Superior temporal gyrus (tissue), 1 donor: ENCODE results near the gene CDH4.

Experiments used
- DNase-seq: peaks from one replicate; pipeline ENCODE4 v3.0.0-alpha.2; 2016; ENCODE audit errors: extremely low spot score

CDH4 gene

GRCh38 chr20:61762886-61763739 lies 511.1 kb downstream of the CDH4 start:
- no peak for DNase-seq

GRCh38 chr20:61763740-61764400 lies 511.8 kb downstream of the CDH4 start:
- DNase-seq, result no peak

- DNase-seq, result no peak
Measured at GRCh38 chr20:61764471-61765025, 512.5 kb downstream of the CDH4 start.

DNA sequence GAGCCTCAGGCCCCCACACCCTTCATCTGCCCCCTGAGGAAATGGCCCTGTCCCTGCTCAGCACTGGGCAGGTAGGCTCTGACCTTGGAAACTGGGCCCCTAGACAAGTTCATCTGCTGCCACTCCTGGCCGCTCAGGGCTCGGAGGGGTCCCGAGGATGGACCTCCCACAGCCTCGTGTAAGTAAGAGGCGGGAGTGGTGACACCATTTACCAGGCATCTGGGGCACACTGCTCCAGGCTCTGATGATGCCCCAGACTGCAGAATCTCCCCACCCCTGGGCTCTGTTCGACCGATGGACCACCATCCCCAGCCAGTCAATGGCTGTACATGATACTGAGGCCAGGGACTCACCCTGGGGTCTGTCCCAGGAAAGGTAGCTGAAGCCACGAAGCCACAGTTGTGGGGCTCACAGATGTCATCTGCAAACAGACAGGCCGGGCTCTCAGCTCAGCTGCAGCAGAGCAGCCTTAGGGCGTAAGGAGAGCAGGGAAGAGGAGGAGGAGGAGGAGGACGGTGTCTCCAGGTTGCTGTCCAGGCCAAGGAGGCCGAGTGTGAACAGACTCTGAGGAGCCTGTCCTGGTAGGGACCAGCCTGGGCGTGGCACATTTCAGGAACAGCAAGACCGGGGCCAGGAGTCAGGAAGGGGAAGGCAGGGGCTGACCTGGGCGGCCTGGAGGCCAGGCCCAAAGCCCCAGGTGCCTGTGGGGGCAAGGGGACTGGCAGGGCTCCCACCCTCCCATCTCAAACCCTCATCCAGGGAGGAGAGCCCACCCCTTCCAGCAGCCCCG lies 513.2 kb downstream of the CDH4 start:
- DNase-seq, result no peak

DNA sequence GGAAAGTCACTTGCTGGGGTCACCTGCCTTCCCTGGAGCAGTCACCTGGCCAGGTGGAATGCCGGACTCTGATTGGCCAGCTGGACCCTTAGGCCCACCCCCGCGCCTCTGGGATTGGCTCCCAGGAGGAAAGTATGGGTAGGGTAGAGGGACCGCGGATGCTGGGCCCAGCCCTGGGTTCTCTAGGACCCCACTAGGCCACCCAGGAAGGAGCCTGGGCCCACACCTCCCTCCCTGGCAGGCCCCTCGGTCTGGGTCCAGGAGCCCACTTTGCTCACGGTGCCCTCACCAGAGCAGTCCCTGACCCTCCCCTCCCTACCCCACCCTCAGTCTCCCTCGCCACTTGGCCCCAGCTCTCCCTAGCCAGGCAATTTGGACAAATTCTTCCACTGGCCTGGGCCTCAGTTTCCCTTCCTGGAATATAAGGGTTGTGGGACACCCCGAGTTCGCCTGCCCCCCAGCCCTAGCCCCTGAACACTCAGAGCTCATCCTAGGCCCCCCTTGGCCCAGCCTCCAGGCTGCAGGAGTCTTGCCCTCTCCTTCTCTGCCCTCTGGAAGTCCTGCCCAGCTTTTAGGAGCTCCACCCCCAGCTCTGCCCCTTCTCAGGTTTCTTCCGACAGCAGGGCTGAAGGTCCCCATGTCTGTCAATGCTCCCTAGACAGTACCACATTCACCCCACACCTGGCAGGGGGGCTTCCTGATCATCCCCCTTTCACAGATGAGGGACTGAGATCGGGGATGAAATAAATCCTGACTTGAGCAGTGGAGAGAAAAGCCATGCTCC lies 514.0 kb downstream of the CDH4 start:
- DNase-seq, result no peak

- no peak for DNase-seq
Measured at GRCh38 chr20:61766921-61767610, 515.0 kb downstream of the CDH4 start.

DNA sequence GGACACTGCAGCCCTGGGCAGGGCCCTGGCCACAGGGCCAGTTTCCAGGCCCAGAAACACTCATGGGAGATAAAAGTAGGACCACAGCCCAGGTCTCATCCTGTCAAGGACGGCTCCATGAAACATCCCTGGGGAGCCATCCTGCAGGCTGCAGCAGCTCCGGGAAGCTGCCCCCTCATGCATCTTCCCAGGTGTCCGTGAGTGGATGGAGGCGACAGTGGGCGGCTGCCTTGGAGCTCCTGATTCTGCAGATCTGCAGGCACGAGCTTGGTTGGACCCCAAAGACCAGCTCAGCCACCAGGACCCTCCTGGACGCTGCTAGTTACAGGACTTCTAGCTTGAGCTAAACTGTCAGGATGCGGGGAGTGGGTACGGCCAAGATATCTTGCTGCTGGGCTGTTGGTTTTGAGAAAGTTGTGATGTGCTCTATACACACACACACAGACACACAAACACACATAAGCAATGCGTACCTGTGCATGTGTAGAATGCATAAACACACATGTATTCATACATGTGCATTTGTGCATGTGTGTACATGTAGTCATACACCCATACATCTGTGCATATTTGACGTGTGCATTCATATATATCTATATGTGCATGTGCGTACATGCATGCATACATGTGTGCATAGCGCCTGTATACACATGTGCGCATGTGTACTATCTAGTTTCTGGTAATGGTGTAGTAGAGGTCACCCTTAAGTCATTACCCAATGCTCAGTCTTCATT lies 515.9 kb downstream of the CDH4 start:
- no peak for DNase-seq

DNA sequence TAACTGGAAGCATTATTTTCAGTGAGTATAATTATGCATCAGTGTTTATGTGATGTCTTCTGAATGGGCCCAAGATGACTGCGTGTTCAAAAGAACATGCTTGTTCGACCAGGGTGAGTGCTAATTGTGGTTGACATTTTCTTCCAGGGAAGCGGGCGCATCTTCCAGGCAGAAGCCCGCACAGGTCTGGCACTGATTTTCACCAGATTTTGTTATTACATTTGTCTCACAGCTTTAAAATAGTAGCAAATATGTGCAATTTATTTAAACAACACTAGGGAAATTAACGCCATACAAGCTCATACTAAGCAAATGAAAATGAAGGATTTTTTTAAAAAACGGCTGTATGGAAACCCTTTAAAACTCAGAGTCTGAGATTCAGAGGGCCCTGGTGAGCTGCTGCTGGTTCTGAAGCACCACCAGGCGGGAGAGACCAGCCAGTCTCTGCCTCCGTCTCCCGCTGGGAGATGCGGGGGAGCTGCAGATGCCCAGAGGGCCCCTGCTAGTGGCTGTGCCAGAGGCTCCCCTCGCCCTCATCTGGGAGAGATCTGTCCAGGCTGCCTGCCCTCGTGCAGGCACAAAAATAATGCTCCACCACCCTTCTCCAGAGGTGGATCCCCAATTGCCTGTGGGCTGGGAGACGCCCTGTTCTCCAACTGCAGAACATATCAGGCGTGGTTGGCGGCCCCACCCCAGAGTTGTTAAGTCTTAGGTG lies 516.7 kb downstream of the CDH4 start:
- no peak for DNase-seq

GRCh38 chr20:61769286-61769832 lies 517.3 kb downstream of the CDH4 start:
- DNase-seq, result no peak

DNA sequence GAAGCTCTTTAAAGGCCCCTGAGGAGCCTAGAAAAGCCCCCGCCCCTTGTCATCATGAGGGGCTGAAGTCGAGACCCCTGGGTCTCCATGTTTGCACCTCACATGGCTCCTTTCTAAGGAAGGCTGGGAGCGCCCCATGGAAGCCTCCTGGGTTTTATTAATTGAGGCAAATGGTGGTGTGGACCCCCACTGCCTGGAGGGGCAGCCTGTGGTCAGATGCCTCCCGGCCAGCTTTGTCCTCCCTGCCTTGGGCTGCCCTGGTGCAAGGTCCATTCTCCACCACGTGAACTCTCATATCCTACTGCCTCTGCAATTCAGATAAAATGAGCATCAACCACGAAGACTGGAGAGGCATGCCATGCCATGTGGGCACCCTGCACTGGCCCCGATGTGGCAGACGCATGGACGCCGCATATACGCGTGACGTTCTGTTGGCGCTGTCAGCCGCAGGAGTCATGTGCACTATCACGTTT lies 518.1 kb downstream of the CDH4 start:
- no peak for DNase-seq

DNA sequence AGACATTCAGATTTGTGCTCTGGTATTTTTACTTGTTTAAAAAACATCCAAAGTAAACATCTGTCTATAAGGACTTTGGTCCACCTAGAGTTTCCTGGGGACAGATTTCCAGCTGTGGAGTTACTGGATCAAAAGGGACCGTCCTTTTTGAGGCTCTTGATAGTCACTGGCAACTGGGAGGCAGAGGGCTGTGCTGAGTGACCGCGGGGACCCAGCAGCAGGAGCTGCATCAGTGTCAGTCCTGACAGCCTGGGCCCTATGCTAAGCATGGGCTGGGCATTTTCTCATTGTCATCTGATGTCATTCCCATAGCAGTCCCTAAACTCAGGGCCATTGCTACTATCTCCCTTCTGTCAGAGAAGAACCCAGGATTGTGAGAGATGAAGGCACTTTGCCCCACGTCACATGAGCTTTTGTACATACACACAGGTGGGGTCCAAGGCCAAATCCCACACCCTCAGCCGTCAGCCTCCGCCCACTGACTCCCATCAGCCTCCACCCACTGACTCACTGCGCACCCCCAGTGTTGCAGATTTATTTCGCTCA lies 519.8 kb downstream of the CDH4 start:
- no peak for DNase-seq

- DNase-seq, result no peak
Measured at GRCh38 chr20:61772828-61773631, 521.0 kb downstream of the CDH4 start.

DNA sequence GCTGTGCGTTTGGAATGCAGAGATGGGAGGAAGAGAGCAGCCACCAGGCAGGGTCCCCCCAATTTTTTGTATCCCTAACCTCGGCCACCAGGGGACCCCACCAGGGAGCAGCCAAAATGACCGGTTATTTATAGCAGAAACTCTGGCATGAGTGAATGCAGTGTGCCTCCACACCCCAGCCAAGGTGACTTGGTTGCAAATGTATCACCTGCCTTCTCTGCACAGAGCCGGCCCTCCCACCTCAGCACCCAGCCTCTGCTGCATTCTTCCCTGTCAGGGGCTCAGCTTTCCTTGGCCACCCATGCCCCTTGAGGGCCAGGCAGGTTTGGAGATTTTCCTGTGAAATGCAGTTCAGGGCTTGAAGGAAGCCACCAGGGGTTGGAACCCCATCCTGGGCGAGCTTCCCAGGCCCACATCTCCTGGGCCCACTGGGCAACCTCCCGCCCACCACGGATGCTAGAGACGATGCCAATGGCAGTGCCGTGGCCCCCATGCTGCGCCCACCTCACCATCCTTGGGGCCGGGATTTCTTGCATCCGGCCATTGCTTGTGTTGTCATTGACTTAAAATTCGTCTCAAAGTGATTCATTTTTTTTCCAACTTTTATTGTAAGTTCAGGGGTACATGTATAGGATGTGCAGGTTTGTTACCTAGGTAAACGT lies 522.0 kb downstream of the CDH4 start:
- DNase-seq, result no peak

DNA sequence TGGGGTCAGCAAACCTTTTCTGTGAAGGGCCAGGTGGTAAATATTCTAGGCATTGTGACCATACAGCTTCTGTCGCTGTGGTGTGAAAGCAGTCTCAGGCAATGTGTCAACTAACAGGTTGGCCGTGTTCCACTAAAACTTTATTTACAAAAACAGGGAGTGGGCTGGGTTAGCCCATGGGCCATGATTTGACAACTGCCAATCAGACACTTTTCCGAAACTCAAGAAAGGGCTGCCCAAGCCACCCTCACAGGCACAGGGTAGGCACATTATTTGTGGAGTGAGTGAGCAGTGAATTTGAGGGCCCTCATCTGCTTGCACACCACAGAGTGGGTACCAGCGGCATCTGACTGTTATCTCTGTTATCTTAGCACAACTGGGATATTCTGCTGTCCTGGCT lies 523.4 kb downstream of the CDH4 start:
- no peak for DNase-seq

- DNase-seq, result no peak
Measured at GRCh38 chr20:61776491-61777075, 524.5 kb downstream of the CDH4 start.

DNA sequence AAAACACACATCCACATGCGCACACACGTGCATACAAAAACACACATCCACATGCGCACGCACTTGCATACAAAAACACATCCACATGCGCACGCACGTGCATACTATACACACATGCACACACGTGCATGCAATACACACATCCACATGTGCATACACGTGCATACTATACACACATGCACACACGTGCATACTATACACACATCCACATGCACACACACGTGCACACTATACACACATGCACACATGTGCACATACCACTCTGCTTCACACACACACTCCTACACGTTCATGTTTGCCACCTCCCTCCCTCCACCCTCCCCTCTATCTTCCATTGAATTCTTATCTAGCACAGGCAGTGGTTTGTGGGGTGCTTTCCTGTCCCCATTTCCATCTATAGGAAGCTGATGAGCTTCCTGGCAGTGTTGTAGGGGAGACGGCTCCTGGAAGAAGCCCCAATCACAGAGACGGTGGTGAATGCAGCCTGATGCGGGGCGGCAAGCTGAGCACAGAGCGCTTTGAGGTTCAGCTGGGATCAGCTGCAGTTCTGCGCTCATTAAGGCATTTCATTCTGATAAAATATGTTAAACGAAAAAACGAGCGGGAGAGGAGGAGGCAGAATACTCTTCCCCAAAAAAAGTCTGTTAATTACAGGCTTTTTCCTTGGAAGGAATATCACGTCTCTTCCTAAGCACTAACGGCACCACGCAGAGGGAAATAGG lies 525.9 kb downstream of the CDH4 start:
- no peak for DNase-seq
